HG02884 (cell line): Measurements from ENCODE around the gene SLC46A3.
"Not testable (repeated sequence)": the region's sequence is repeated elsewhere in the genome, so short reads cannot be mapped to it uniquely, and the experiment has no call there.

Source experiments
- ATAC-seq: cut with Tn5 transposase; IDR thresholded peaks from one replicate; pipeline ENCODE4 v1.9.1; 2021; ENCODE audit warnings: mild to moderate bottlenecking, moderate library complexity; ENCODE audit not compliant: unreplicated experiment

The SLC46A3 gene

GRCh38 chr13:28685114-28685513 lies 33.7 kb downstream of the SLC46A3 start:
- no peak for ATAC-seq

GRCh38 chr13:28684257-28684656 lies 34.5 kb downstream of the SLC46A3 start:
- no peak for ATAC-seq

- not testable (repeated sequence) for ATAC-seq
Measured at GRCh38 chr13:28683169-28683568, 35.6 kb downstream of the SLC46A3 start.

- ATAC-seq, result no peak
Measured at GRCh38 chr13:28680541-28680940, 38.2 kb downstream of the SLC46A3 start.

GRCh38 chr13:28679628-28680027 lies 39.1 kb downstream of the SLC46A3 start:
- no peak for ATAC-seq

- ATAC-seq, result no peak
Measured at GRCh38 chr13:28678809-28679208, 40.0 kb downstream of the SLC46A3 start.

GRCh38 chr13:28671126-28671792 lies 47.5 kb downstream of the SLC46A3 start:
- no peak for ATAC-seq

GRCh38 chr13:28666897-28667488 lies 51.8 kb downstream of the SLC46A3 start:
- no peak for ATAC-seq

- ATAC-seq, result peak; percentile 28
Measured at GRCh38 chr13:28659621-28659970, 59.2 kb downstream of the SLC46A3 start.

GRCh38 chr13:28658796-28659620 lies 59.8 kb downstream of the SLC46A3 start, which contains the start of gene POMP:
Gene POMP, plus strand, starts transcription at chr13:28659130. Its CDS starts 55 bp downstream, at chr13:28659185.
- peak; percentile 86 for ATAC-seq

- ATAC-seq, result peak; percentile 12
Measured at GRCh38 chr13:28658539-28658795, 60.3 kb downstream of the SLC46A3 start.

- no peak for ATAC-seq
Measured at GRCh38 chr13:28657784-28658538, 60.8 kb downstream of the SLC46A3 start.

GRCh38 chr13:28655561-28655960 lies 63.2 kb downstream of the SLC46A3 start:
- ATAC-seq, result no peak

GRCh38 chr13:28654276-28654675 lies 64.5 kb downstream of the SLC46A3 start:
- ATAC-seq, result no peak

GRCh38 chr13:28653111-28653510 lies 65.7 kb downstream of the SLC46A3 start:
- no peak for ATAC-seq

- ATAC-seq, result no peak
Measured at GRCh38 chr13:28651810-28652401, 66.9 kb downstream of the SLC46A3 start.

- ATAC-seq, result no peak
Measured at GRCh38 chr13:28650284-28650683, 68.5 kb downstream of the SLC46A3 start.
